Measurements from ENCODE around the gene MSRB3. TPM values are rescaled to one million over a fixed set of nuclear protein-coding genes. Genes with fewer than 3 reads are reported as not detected.

Gene MSRB3
- total RNA-seq, 1 experiment from 2014 or later, result 1.1 TPM

DNA sequence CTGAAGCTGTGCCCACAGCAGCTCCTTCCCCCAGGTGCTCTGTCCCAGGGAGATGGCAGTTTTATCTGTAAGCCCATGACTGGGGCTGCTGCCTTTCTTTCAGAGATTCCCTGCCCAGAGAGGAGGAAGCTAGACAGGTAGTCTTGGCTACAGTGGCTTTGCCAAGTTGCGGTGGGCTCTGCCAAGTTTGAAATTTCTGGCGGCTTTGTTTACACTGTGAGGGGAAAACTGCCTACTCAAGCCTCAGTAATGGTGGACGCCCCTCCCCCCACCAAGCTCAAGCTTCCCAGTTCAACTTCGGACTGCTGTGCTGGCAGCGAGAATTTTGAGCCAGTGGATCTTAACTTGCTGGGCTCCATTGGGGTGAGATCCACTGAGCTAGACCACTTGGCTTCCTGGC lies 124.7 kb downstream of the MSRB3 start:
- Mint-ChIP-seq H3K27me3 (ENCODE audit: low read depth) (no peaks in the 10 kb centered on the region), H3K36me3 (ENCODE audit: insufficient read depth in 1 of 3, low read depth in 3 of 3) (peaks cover 0 to 18% (median 0%) of the 10 kb centered on the region in 3 experiments; a peak in 3 of 7 replicates), H3K4me1 (no peaks in the 10 kb centered on the region), H3K9me3 (peaks cover 27 to 34% of the 10 kb centered on the region in 2 experiments), H3K4me3 (no peak overlapping the region), H3K27ac (no peak overlapping the region; a peak in 1 of 7 replicates)
- Histone ChIP-seq H2BK12ac (ENCODE audit: insufficient read length, low read depth, low read length) (no peak overlapping the region), H2BK120ac (ENCODE audit: low read depth, low read length, poor library complexity, severe bottlenecking) (no peak overlapping the region), H2BK20ac (ENCODE audit: low read depth, low read length, poor library complexity, severe bottlenecking) (no peak overlapping the region), H3K79me2 (ENCODE audit: insufficient read depth, low read length) (no peaks in the 10 kb centered on the region), H3K18ac (ENCODE audit: insufficient read length, low read depth, low read length) (no peak overlapping the region), H3K79me1 (ENCODE audit: insufficient read depth, low read depth, low read length, poor library complexity, severe bottlenecking) (no peaks in the 10 kb centered on the region), H4K8ac (replicated peaks; ENCODE audit: insufficient read length, low read depth, low read length) (no peak overlapping the region), H4K20me1 (ENCODE audit: control insufficient read depth, insufficient read depth, insufficient read length) (no peaks in the 10 kb centered on the region), H3K4me1 (ENCODE audit: insufficient read depth, low read length) (no peaks in the 10 kb centered on the region), H3K27ac (ENCODE audit: insufficient read length, low read depth, low read length) (no peak overlapping the region), H2AK5ac (ENCODE audit: insufficient read length, low read length) (no peak overlapping the region), H2BK5ac (ENCODE audit: insufficient read length, low read length) (no peak overlapping the region), H2BK15ac (ENCODE audit: low read depth, low read length) (no peak overlapping the region), H2AFZ (ENCODE audit: low read length) (no peak overlapping the region), H4K91ac (ENCODE audit: insufficient read length, low read depth, low read length) (no peak overlapping the region), H3K4me2 (ENCODE audit: insufficient read depth, insufficient read length, low read length) (no peak overlapping the region), H3K23me2 (ENCODE audit: insufficient read length, low read depth, low read length, poor library complexity, severe bottlenecking) (no peaks in the 10 kb centered on the region), H3K27me3 (ENCODE audit: insufficient read depth, low read length) (no peaks in the 10 kb centered on the region), H3T11ph (ENCODE audit: low read length) (no peak overlapping the region), H3K14ac (ENCODE audit: insufficient read depth, low read length) (no peak overlapping the region), H3K4ac (ENCODE audit: low read depth, low read length) (no peak overlapping the region), H3K9ac (ENCODE audit: extremely low read depth, insufficient read length, low read length) (no peak overlapping the region), H3K56ac (ENCODE audit: insufficient read length, low read depth, low read length) (no peak overlapping the region), H3K9me3 (ENCODE audit: control insufficient read depth, low read depth, low read length) (no peaks in the 10 kb centered on the region), H4K5ac (ENCODE audit: insufficient read length, low read depth, low read length) (no peak overlapping the region), H3K23ac (ENCODE audit: insufficient read length, low read depth, low read length) (no peak overlapping the region)
- no CpG with 5 or more reads among the region's 5 CpGs for WGBS (ENCODE audit: extremely low coverage, insufficient read length, low lambda C conversion rate)
- TF ChIP-seq, protein P1, sequence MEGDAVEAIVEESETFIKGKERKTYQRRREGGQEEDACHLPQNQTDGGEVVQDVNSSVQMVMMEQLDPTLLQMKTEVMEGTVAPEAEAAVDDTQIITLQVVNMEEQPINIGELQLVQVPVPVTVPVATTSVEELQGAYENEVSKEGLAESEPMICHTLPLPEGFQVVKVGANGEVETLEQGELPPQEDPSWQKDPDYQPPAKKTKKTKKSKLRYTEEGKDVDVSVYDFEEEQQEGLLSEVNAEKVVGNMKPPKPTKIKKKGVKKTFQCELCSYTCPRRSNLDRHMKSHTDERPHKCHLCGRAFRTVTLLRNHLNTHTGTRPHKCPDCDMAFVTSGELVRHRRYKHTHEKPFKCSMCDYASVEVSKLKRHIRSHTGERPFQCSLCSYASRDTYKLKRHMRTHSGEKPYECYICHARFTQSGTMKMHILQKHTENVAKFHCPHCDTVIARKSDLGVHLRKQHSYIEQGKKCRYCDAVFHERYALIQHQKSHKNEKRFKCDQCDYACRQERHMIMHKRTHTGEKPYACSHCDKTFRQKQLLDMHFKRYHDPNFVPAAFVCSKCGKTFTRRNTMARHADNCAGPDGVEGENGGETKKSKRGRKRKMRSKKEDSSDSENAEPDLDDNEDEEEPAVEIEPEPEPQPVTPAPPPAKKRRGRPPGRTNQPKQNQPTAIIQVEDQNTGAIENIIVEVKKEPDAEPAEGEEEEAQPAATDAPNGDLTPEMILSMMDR (conservative IDR thresholded peaks at IDR 0.05), result no peak
- no peak for DNase-seq
